ENCODE results near the gene BARHL2. TPM values are rescaled to one million over a fixed set of nuclear protein-coding genes. Genes with fewer than 3 reads are reported as not detected.

The BARHL2 gene
- total RNA-seq, 4 donors from 2014 or later: not detected

GRCh38 chr1:90675161-90675847, 41.8 kb downstream of the BARHL2 start:
- H3K9me3 ChIP-seq: no peaks in the 10 kb centered on the region
- H3K27me3 ChIP-seq: peaks cover 3% of the 10 kb centered on the region
- no peaks in the 10 kb centered on the region for H3K36me3 ChIP-seq
- 92% methylated on average over 1 of the region's 1 CpG for WGBS
- DNase-seq (ENCODE audit: low spot score in 2 of 2): no peak
- TF ChIP-seq POLR2AphosphoS5 (IDR thresholded peaks at IDR 0.05): no peak
- no peak for TF ChIP-seq POLR2A (IDR thresholded peaks at IDR 0.05)
- no peak for TF ChIP-seq CTCF (IDR thresholded peaks at IDR 0.05)
- no peak for TF ChIP-seq EP300 (IDR thresholded peaks at IDR 0.05)
- H3K4me3 ChIP-seq: no peak overlapping the region
- H3K4me1 ChIP-seq: no peaks in the 10 kb centered on the region
- no peak overlapping the region for H3K27ac ChIP-seq

GRCh38 chr1:90671741-90672140, 45.4 kb downstream of the BARHL2 start:
- no peak overlapping the region for H3K27ac ChIP-seq
- no peak overlapping the region for H3K4me3 ChIP-seq
- WGBS: 63% methylated on average over 3 of the region's 3 CpGs
- TF ChIP-seq POLR2AphosphoS5 (IDR thresholded peaks at IDR 0.05) (no peak), POLR2A (IDR thresholded peaks at IDR 0.05) (no peak), EP300 (IDR thresholded peaks at IDR 0.05) (no peak), CTCF (IDR thresholded peaks at IDR 0.05) (no peak)
- H3K9me3 ChIP-seq: no peaks in the 10 kb centered on the region
- no peaks in the 10 kb centered on the region for H3K4me1 ChIP-seq
- DNase-seq (ENCODE audit: low spot score in 2 of 2): no peak
- H3K36me3 ChIP-seq: no peaks in the 10 kb centered on the region
- no peaks in the 10 kb centered on the region for H3K27me3 ChIP-seq

GRCh38 chr1:90671251-90671650, 45.9 kb downstream of the BARHL2 start:
- H3K36me3 ChIP-seq: no peaks in the 10 kb centered on the region
- WGBS: 100% methylated on average over 1 of the region's 1 CpG
- H3K27me3 ChIP-seq: no peaks in the 10 kb centered on the region
- DNase-seq (ENCODE audit: low spot score in 2 of 2): no peak
- no peak overlapping the region for H3K27ac ChIP-seq
- no peaks in the 10 kb centered on the region for H3K9me3 ChIP-seq
- H3K4me1 ChIP-seq: no peaks in the 10 kb centered on the region
- no peak for TF ChIP-seq POLR2A (IDR thresholded peaks at IDR 0.05)
- TF ChIP-seq POLR2AphosphoS5 (IDR thresholded peaks at IDR 0.05): no peak
- TF ChIP-seq EP300 (IDR thresholded peaks at IDR 0.05): no peak
- TF ChIP-seq CTCF (IDR thresholded peaks at IDR 0.05): no peak
- no peak overlapping the region for H3K4me3 ChIP-seq

Measured in suprapubic skin (tissue), 4 donors.